ENCODE measurements around the gene BACH2. TPM values are rescaled to one million over a fixed set of nuclear protein-coding genes. Genes with fewer than 3 reads are reported as not detected.
"Not testable (repeated sequence)": the region's sequence is repeated elsewhere in the genome, so short reads cannot be mapped to it uniquely, and the experiment has no call there.

The BACH2 gene
- total and polyA plus RNA-seq, 4 experiments from 2014 or later: 6.5 to 48.0 (median 25.8) TPM

- Histone ChIP-seq H3K4me1 (ENCODE audit: insufficient read depth, low read length) (peaks cover 29% of the 10 kb centered on the region), H3K4me3 (ENCODE audit: low read length in 2 of 2) (no peak overlapping the region), H3K36me3 (ENCODE audit: insufficient read depth, low read length) (no peaks in the 10 kb centered on the region), H3K27ac (ENCODE audit: low read depth, low read length) (no peak overlapping the region), H3K9me3 (ENCODE audit: control insufficient read depth in 1 of 2, low read length in 2 of 2) (no peaks in the 10 kb centered on the region), H3K27me3 (ENCODE audit: insufficient read depth, low read length) (no peaks in the 10 kb centered on the region)
- no peaks in the 10 kb centered on the region for H3K27me3 Mint-ChIP-seq
- peak overlapping the region in 1 of 8 donors; percentile 18 for H3K4me3 Mint-ChIP-seq
- CTCF ChIA-PET (ENCODE audit: partially characterized antibody): no interaction called here
- H3K36me3 Mint-ChIP-seq: peaks cover 7 to 19% of the 10 kb centered on the region in 2 donors
- intact Hi-C loops (cut with micrococcal nuclease): no loop called here
- H3K4me1 Mint-ChIP-seq: peaks cover 40 to 67% (median 54%) of the 10 kb centered on the region in 4 donors
- no peak overlapping the region for H3K27ac Mint-ChIP-seq
- POLR2A ChIA-PET (ENCODE audit: partially characterized antibody): no interaction called here
- peaks cover 0 to 7% (median 1%) of the 10 kb centered on the region in 8 donors for H3K9me3 Mint-ChIP-seq
- DNase-seq: no peak
These were observed 262.8 kb downstream of the BACH2 start for GRCh38 chr6:90033746-90034271.

- H3K36me3 Mint-ChIP-seq: peaks cover 6 to 12% of the 10 kb centered on the region in 2 donors
- CTCF ChIA-PET (ENCODE audit: partially characterized antibody): not testable (repeated sequence)
These were observed 264.0 kb downstream of the BACH2 start for GRCh38 chr6:90032489-90033212.

GRCh38 chr6:90028995-90029635, 267.5 kb downstream of the BACH2 start:
- Mint-ChIP-seq H3K27ac (peak overlapping the region in 6 of 7 donors; percentile 9 to 70 (median 56)), H3K4me1 (peaks cover 38 to 67% (median 57%) of the 10 kb centered on the region in 4 donors), H3K27me3 (no peaks in the 10 kb centered on the region), H3K36me3 (peaks cover 15 to 16% of the 10 kb centered on the region in 2 donors), H3K9me3 (peaks cover 0 to 7% (median 1%) of the 10 kb centered on the region in 8 donors), H3K4me3 (peak overlapping the region in 6 of 8 donors; percentile 27 to 67 (median 42))
- Histone ChIP-seq H3K27me3 (ENCODE audit: insufficient read depth, low read length) (no peaks in the 10 kb centered on the region), H3K4me3 (ENCODE audit: low read length in 2 of 2) (no peak overlapping the region), H3K36me3 (ENCODE audit: insufficient read depth, low read length) (no peaks in the 10 kb centered on the region), H3K9me3 (ENCODE audit: control insufficient read depth in 1 of 2, low read length in 2 of 2) (no peaks in the 10 kb centered on the region), H3K27ac (ENCODE audit: low read depth, low read length) (no peak overlapping the region), H3K4me1 (ENCODE audit: insufficient read depth, low read length) (peaks cover 24% of the 10 kb centered on the region)
- no peak for DNase-seq
- ChIA-PET CTCF (ENCODE audit: partially characterized antibody) (no interaction called here), POLR2A (ENCODE audit: partially characterized antibody) (no interaction called here)
- intact Hi-C loops (cut with micrococcal nuclease): no loop called here

More at GRCh38 chr6:90032489-90033212, 264.0 kb downstream of the BACH2 start:
- H3K9me3 Mint-ChIP-seq; intact Hi-C loops (cut with micrococcal nuclease); H3K36me3 ChIP-seq (ENCODE audit: insufficient read depth, low read length); H3K27me3 ChIP-seq (ENCODE audit: insufficient read depth, low read length); DNase-seq; H3K9me3 ChIP-seq (ENCODE audit: control insufficient read depth in 1 of 2, low read length in 2 of 2); H3K27ac Mint-ChIP-seq; POLR2A ChIA-PET (ENCODE audit: partially characterized antibody); H3K27ac ChIP-seq (ENCODE audit: low read depth, low read length); H3K27me3 Mint-ChIP-seq; H3K4me3 Mint-ChIP-seq; H3K4me3 ChIP-seq (ENCODE audit: low read length in 2 of 2): not testable (repeated sequence)
- peaks cover 34% of the 10 kb centered on the region for H3K4me1 ChIP-seq (ENCODE audit: insufficient read depth, low read length)
- H3K4me1 Mint-ChIP-seq: peaks cover 44 to 70% (median 56%) of the 10 kb centered on the region in 4 donors

- Mint-ChIP-seq H3K4me1 (peaks cover 35 to 66% (median 56%) of the 10 kb centered on the region in 4 donors), H3K36me3 (peaks cover 17 to 23% of the 10 kb centered on the region in 2 donors), H3K4me3 (peak overlapping the region in 3 of 8 donors; percentile 39 to 55 (median 53)), H3K27ac (peak overlapping the region in 2 of 7 donors; percentile 54 to 77), H3K9me3 (peaks cover 0 to 5% (median under 1%) of the 10 kb centered on the region in 8 donors), H3K27me3 (no peaks in the 10 kb centered on the region)
- CTCF ChIA-PET (ENCODE audit: partially characterized antibody): no interaction called here
- H3K27ac ChIP-seq (ENCODE audit: low read depth, low read length): no peak overlapping the region
- intact Hi-C loops (cut with micrococcal nuclease): no loop called here
- H3K36me3 ChIP-seq (ENCODE audit: insufficient read depth, low read length): no peaks in the 10 kb centered on the region
- DNase-seq: no peak
- no peaks in the 10 kb centered on the region for H3K9me3 ChIP-seq (ENCODE audit: control insufficient read depth in 1 of 2, low read length in 2 of 2)
- POLR2A ChIA-PET (ENCODE audit: partially characterized antibody): interaction anchor here (0.6 kb wide), 1 partner anchor 88 kb away, joined by 3 read pairs; no protein-coding TSS in a partner anchor
- peaks cover 20% of the 10 kb centered on the region for H3K4me1 ChIP-seq (ENCODE audit: insufficient read depth, low read length)
- no peaks in the 10 kb centered on the region for H3K27me3 ChIP-seq (ENCODE audit: insufficient read depth, low read length)
- H3K4me3 ChIP-seq (ENCODE audit: low read length in 2 of 2): no peak overlapping the region
These were observed 268.4 kb downstream of the BACH2 start for GRCh38 chr6:90028066-90028778.

GRCh38 chr6:90026216-90026615, 270.4 kb downstream of the BACH2 start:
- Mint-ChIP-seq H3K27ac (peak overlapping the region in 1 of 7 donors; percentile 10), H3K4me1 (peaks cover 35 to 76% (median 58%) of the 10 kb centered on the region in 4 donors), H3K9me3 (no peaks in the 10 kb centered on the region), H3K27me3 (no peaks in the 10 kb centered on the region), H3K4me3 (peak overlapping the region in 2 of 8 donors; percentile 42 to 50), H3K36me3 (peaks cover 16 to 21% of the 10 kb centered on the region in 2 donors)
- ChIA-PET CTCF (ENCODE audit: partially characterized antibody) (interaction anchor here (0.7 to 1.4 kb wide), 2 partner anchors 12 to 86 kb away, joined by 3 to 4 read pairs; no protein-coding TSS in a partner anchor), POLR2A (ENCODE audit: partially characterized antibody) (no interaction called here)
- H3K36me3 ChIP-seq (ENCODE audit: insufficient read depth, low read length): no peaks in the 10 kb centered on the region
- no peaks in the 10 kb centered on the region for H3K27me3 ChIP-seq (ENCODE audit: insufficient read depth, low read length)
- intact Hi-C loops (cut with micrococcal nuclease): no loop called here
- no peak for DNase-seq
- no peaks in the 10 kb centered on the region for H3K9me3 ChIP-seq (ENCODE audit: control insufficient read depth in 1 of 2, low read length in 2 of 2)
- H3K4me3 ChIP-seq (ENCODE audit: low read length in 2 of 2): no peak overlapping the region
- no peak overlapping the region for H3K27ac ChIP-seq (ENCODE audit: low read depth, low read length)
- H3K4me1 ChIP-seq (ENCODE audit: insufficient read depth, low read length): peaks cover 20% of the 10 kb centered on the region

GRCh38 chr6:90025523-90026061, 271.1 kb downstream of the BACH2 start:
- ChIA-PET POLR2A (ENCODE audit: partially characterized antibody) (no interaction called here), CTCF (ENCODE audit: partially characterized antibody) (interaction anchor here (1.4 kb wide), 1 partner anchor 11 kb away, joined by 4 read pairs; no protein-coding TSS in a partner anchor)
- H3K4me3 Mint-ChIP-seq: peak overlapping the region in 2 of 8 donors; percentile 42 to 50
- H3K27me3 Mint-ChIP-seq: no peaks in the 10 kb centered on the region
- H3K9me3 Mint-ChIP-seq: no peaks in the 10 kb centered on the region
- peak overlapping the region in 3 of 7 donors; percentile 6 to 69 (median 10) for H3K27ac Mint-ChIP-seq
- Histone ChIP-seq H3K27me3 (ENCODE audit: insufficient read depth, low read length) (no peaks in the 10 kb centered on the region), H3K36me3 (ENCODE audit: insufficient read depth, low read length) (no peaks in the 10 kb centered on the region), H3K4me1 (ENCODE audit: insufficient read depth, low read length) (peaks cover 20% of the 10 kb centered on the region), H3K9me3 (ENCODE audit: control insufficient read depth in 1 of 2, low read length in 2 of 2) (no peaks in the 10 kb centered on the region), H3K27ac (ENCODE audit: low read depth, low read length) (no peak overlapping the region), H3K4me3 (ENCODE audit: low read length in 2 of 2) (no peak overlapping the region)
- H3K4me1 Mint-ChIP-seq: peaks cover 35 to 76% (median 58%) of the 10 kb centered on the region in 4 donors
- intact Hi-C loops (cut with micrococcal nuclease): no loop called here
- DNase-seq: no peak
- H3K36me3 Mint-ChIP-seq: peaks cover 16 to 23% of the 10 kb centered on the region in 2 donors
